ENCODE measurements around the gene PTPRM.

PTPRM gene

GRCh38 chr18:7899078-7899477, 332.0 kb downstream of the PTPRM start:
- DNase-seq (ENCODE audit: insufficient read length, low spot score) (no peak), FAIRE-seq (no peak)
- TF ChIP-seq SPI1 (IDR thresholded peaks at IDR 0.05; ENCODE audit: low read depth, low read length): no peak
- TF ChIP-seq TAF1 (IDR thresholded peaks at IDR 0.05; ENCODE audit: low read depth, low read length): no peak
- TF ChIP-seq POLR2A (IDR thresholded peaks at IDR 0.05; ENCODE audit: low read depth, low read length): no peak
- TF ChIP-seq PAX5 (IDR thresholded peaks at IDR 0.05; ENCODE audit: insufficient read depth, low read length, severe bottlenecking): no peak
- TF ChIP-seq POLR2AphosphoS5 (IDR thresholded peaks at IDR 0.05; ENCODE audit: low read depth, low read length): no peak
- TF ChIP-seq POU2F2 (IDR thresholded peaks at IDR 0.05; ENCODE audit: low read depth, low read length): no peak

- TF ChIP-seq POLR2AphosphoS5 (IDR thresholded peaks at IDR 0.05; ENCODE audit: low read depth, low read length) (no peak), POU2F2 (IDR thresholded peaks at IDR 0.05; ENCODE audit: low read depth, low read length) (no peak), SPI1 (IDR thresholded peaks at IDR 0.05; ENCODE audit: low read depth, low read length) (no peak), PAX5 (IDR thresholded peaks at IDR 0.05; ENCODE audit: insufficient read depth, low read length, severe bottlenecking) (no peak), POLR2A (IDR thresholded peaks at IDR 0.05; ENCODE audit: low read depth, low read length) (no peak), TAF1 (IDR thresholded peaks at IDR 0.05; ENCODE audit: low read depth, low read length) (no peak)
Observed at GRCh38 chr18:7900091-7900490, 333.0 kb downstream of the PTPRM start.

GRCh38 chr18:7901657-7902056, 334.5 kb downstream of the PTPRM start:
- DNase-seq (ENCODE audit: insufficient read length, low spot score) (no peak), FAIRE-seq (no peak)
- no peak for TF ChIP-seq TAF1 (IDR thresholded peaks at IDR 0.05; ENCODE audit: low read depth, low read length)
- TF ChIP-seq PAX5 (IDR thresholded peaks at IDR 0.05; ENCODE audit: insufficient read depth, low read length, severe bottlenecking): no peak
- TF ChIP-seq POU2F2 (IDR thresholded peaks at IDR 0.05; ENCODE audit: low read depth, low read length): no peak
- TF ChIP-seq SPI1 (IDR thresholded peaks at IDR 0.05; ENCODE audit: low read depth, low read length): no peak
- no peak for TF ChIP-seq POLR2AphosphoS5 (IDR thresholded peaks at IDR 0.05; ENCODE audit: low read depth, low read length)
- no peak for TF ChIP-seq POLR2A (IDR thresholded peaks at IDR 0.05; ENCODE audit: low read depth, low read length)

More at GRCh38 chr18:7900091-7900490, 333.0 kb downstream of the PTPRM start:
- FAIRE-seq (no peak), DNase-seq (ENCODE audit: insufficient read length, low spot score) (no peak)

- DNase-seq (ENCODE audit: insufficient read length, low spot score) (no peak), FAIRE-seq (no peak)
- TF ChIP-seq POLR2A (IDR thresholded peaks at IDR 0.05; ENCODE audit: low read depth, low read length): no peak
- TF ChIP-seq PAX5 (IDR thresholded peaks at IDR 0.05; ENCODE audit: insufficient read depth, low read length, severe bottlenecking): no peak
- TF ChIP-seq TAF1 (IDR thresholded peaks at IDR 0.05; ENCODE audit: low read depth, low read length): no peak
- no peak for TF ChIP-seq POU2F2 (IDR thresholded peaks at IDR 0.05; ENCODE audit: low read depth, low read length)
- TF ChIP-seq POLR2AphosphoS5 (IDR thresholded peaks at IDR 0.05; ENCODE audit: low read depth, low read length): no peak
- no peak for TF ChIP-seq SPI1 (IDR thresholded peaks at IDR 0.05; ENCODE audit: low read depth, low read length)
Observed at GRCh38 chr18:7902399-7902839, 335.3 kb downstream of the PTPRM start.

DNA sequence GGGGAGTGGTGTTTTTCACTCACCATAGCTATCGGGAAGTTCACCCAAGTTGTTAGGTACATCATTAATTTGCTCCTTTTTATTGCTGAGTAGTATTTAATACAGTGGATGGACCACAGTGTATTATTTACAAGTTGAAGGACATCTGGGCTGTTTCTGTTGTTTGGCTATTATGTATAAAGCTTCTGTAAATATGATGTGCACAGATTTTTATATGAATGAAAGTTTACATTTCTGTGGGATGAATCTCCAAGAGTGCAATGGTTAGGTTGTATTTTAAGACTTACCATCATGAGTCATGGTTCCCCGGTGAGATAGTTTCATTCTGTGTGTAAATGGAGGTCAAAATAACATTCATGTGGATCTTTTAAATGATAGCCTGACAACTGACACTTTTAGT, 337.4 kb downstream of the PTPRM start:
- no peak for FAIRE-seq
- no peak for DNase-seq (ENCODE audit: insufficient read length, low spot score)

GRCh38 chr18:7908681-7909299, 341.7 kb downstream of the PTPRM start:
- DNase-seq (ENCODE audit: insufficient read length, low spot score): no peak
- TF ChIP-seq POLR2A (IDR thresholded peaks at IDR 0.05; ENCODE audit: low read depth, low read length) (no peak), SPI1 (IDR thresholded peaks at IDR 0.05; ENCODE audit: low read depth, low read length) (no peak), PAX5 (IDR thresholded peaks at IDR 0.05; ENCODE audit: insufficient read depth, low read length, severe bottlenecking) (no peak), POU2F2 (IDR thresholded peaks at IDR 0.05; ENCODE audit: low read depth, low read length) (no peak), TAF1 (IDR thresholded peaks at IDR 0.05; ENCODE audit: low read depth, low read length) (no peak), POLR2AphosphoS5 (IDR thresholded peaks at IDR 0.05; ENCODE audit: low read depth, low read length) (no peak)
- no peak for FAIRE-seq

More for the DNA sequence above, 337.4 kb downstream of the PTPRM start:
- TF ChIP-seq POU2F2 (IDR thresholded peaks at IDR 0.05; ENCODE audit: low read depth, low read length) (no peak), PAX5 (IDR thresholded peaks at IDR 0.05; ENCODE audit: insufficient read depth, low read length, severe bottlenecking) (no peak)

- TF ChIP-seq POU2F2 (IDR thresholded peaks at IDR 0.05; ENCODE audit: low read depth, low read length) (no peak), POLR2A (IDR thresholded peaks at IDR 0.05; ENCODE audit: low read depth, low read length) (no peak), TAF1 (IDR thresholded peaks at IDR 0.05; ENCODE audit: low read depth, low read length) (no peak), SPI1 (IDR thresholded peaks at IDR 0.05; ENCODE audit: low read depth, low read length) (no peak), POLR2AphosphoS5 (IDR thresholded peaks at IDR 0.05; ENCODE audit: low read depth, low read length) (no peak), PAX5 (IDR thresholded peaks at IDR 0.05; ENCODE audit: insufficient read depth, low read length, severe bottlenecking) (no peak)
- FAIRE-seq (no peak), DNase-seq (ENCODE audit: insufficient read length, low spot score) (no peak)
Observed at GRCh38 chr18:7914834-7915670, 347.9 kb downstream of the PTPRM start.

- TF ChIP-seq POLR2A (IDR thresholded peaks at IDR 0.05; ENCODE audit: low read depth, low read length): no peak
- no peak for TF ChIP-seq TAF1 (IDR thresholded peaks at IDR 0.05; ENCODE audit: low read depth, low read length)
- no peak for TF ChIP-seq POU2F2 (IDR thresholded peaks at IDR 0.05; ENCODE audit: low read depth, low read length)
- TF ChIP-seq POLR2AphosphoS5 (IDR thresholded peaks at IDR 0.05; ENCODE audit: low read depth, low read length): no peak
- no peak for TF ChIP-seq SPI1 (IDR thresholded peaks at IDR 0.05; ENCODE audit: low read depth, low read length)
- no peak for TF ChIP-seq PAX5 (IDR thresholded peaks at IDR 0.05; ENCODE audit: insufficient read depth, low read length, severe bottlenecking)
- DNase-seq (ENCODE audit: insufficient read length, low spot score) (no peak), FAIRE-seq (no peak)
Observed at GRCh38 chr18:7918701-7919100, 351.6 kb downstream of the PTPRM start.

DNA sequence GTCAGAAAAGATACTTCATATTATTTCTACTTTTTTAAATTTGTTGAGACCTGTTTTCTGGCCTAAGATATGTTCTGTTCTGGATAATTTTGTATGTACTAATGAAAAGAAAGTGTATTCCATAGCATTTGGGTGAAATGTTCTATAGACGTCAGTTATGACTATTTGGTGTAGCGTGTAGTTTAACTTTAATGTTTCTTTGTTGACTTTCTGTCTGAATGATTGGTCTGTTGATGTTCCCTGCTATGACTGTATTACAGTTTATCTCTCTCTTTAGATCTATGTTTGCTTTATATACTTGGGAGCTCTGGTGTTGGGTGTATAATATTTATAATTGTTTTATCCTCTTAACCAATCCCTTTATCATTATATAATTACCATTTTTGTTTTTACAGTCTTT, 352.4 kb downstream of the PTPRM start:
- no peak for FAIRE-seq
- DNase-seq (ENCODE audit: insufficient read length, low spot score): no peak
- TF ChIP-seq SPI1 (IDR thresholded peaks at IDR 0.05; ENCODE audit: low read depth, low read length): no peak
- TF ChIP-seq PAX5 (IDR thresholded peaks at IDR 0.05; ENCODE audit: insufficient read depth, low read length, severe bottlenecking): no peak
- TF ChIP-seq POLR2A (IDR thresholded peaks at IDR 0.05; ENCODE audit: low read depth, low read length): no peak
- no peak for TF ChIP-seq POLR2AphosphoS5 (IDR thresholded peaks at IDR 0.05; ENCODE audit: low read depth, low read length)
- TF ChIP-seq TAF1 (IDR thresholded peaks at IDR 0.05; ENCODE audit: low read depth, low read length): no peak
- TF ChIP-seq POU2F2 (IDR thresholded peaks at IDR 0.05; ENCODE audit: low read depth, low read length): no peak

Data from GM12891 (cell line).